Activated naive CD8-positive, alpha-beta T cell (primary cell): ENCODE data around the gene MEIS1.
"Not testable (repeated sequence)": the region's sequence is repeated elsewhere in the genome, so short reads cannot be mapped to it uniquely, and the experiment has no call there.

Experiments used
- H3K27ac Mint-ChIP-seq: one replicate; pipeline ENCODE4 v1.8.0; 2021; ENCODE audit warnings: mixed read lengths
- H3K27me3 Mint-ChIP-seq: one replicate; pipeline ENCODE4 v1.8.0; 2021; ENCODE audit warnings: mixed read lengths
- H3K36me3 Mint-ChIP-seq: one replicate; pipeline ENCODE4 v1.8.0; 2021; ENCODE audit warnings: mixed read lengths
- H3K4me1 Mint-ChIP-seq: one replicate; pipeline ENCODE4 v1.8.0; 2021; ENCODE audit warnings: low read depth, mixed read lengths
- H3K4me3 Mint-ChIP-seq: one replicate; pipeline ENCODE4 v1.8.0; 2021; ENCODE audit warnings: mild to moderate bottlenecking, mixed read lengths
- H3K9me3 Mint-ChIP-seq: one replicate; pipeline ENCODE4 v1.8.0; 2021; ENCODE audit warnings: low read depth, mixed read lengths

Gene MEIS1

DNA sequence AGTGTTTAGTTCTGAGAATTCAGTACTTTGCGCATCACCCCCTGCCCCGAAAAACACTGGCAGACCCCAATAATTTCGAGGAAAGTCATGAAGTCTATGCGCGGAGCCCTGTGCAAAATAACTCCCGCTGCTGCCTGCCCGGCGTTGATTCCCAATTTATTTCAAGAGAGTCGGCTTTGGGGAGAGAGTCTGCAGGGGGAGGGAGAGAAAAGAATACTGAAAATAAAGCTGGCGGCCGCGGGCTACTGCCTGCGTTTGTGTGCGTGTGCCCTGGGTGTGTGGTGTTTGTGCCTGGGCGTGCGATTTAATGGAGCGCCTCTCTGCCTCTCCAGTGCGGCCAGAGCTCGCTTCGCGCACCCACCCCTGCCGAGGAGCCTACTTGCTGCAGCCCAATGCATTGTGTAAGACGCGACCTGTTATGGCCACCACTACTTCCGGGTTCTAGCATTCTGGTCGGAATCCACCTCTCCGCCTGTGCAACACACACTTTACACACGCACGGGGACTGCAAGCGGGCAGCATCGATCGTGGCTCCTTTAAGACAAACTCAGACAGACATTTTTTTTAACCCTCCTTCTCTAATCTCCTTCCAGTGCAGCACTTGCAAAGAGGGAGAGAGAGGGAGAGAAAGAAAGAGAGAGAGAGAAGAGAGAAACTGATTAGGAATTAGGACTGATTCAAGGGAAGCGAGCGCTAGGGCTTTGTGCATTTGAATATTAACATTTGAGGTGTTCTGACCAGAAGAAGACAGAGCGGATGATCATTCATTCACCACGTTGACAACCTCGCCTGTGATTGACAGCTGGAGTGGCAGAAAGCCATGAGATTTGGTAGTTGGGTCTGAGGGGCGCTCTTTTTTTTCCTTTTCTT is at the start of gene MEIS1:
Gene MEIS1 (plus strand): TSS at position 447 of the 870 bp plus-strand sequence. CDS start 732 bp downstream, outside the sequence.
- Mint-ChIP-seq H3K4me1 (peaks cover 44% of the 10 kb centered on the region), H3K27ac (no peak within 1 kb of the TSS), H3K4me3 (peak within 1 kb of the TSS; percentile 82), H3K36me3 (no peaks in the 10 kb centered on the region), H3K27me3 (peaks cover 47% of the 10 kb centered on the region), H3K9me3 (no peaks in the 10 kb centered on the region)

DNA sequence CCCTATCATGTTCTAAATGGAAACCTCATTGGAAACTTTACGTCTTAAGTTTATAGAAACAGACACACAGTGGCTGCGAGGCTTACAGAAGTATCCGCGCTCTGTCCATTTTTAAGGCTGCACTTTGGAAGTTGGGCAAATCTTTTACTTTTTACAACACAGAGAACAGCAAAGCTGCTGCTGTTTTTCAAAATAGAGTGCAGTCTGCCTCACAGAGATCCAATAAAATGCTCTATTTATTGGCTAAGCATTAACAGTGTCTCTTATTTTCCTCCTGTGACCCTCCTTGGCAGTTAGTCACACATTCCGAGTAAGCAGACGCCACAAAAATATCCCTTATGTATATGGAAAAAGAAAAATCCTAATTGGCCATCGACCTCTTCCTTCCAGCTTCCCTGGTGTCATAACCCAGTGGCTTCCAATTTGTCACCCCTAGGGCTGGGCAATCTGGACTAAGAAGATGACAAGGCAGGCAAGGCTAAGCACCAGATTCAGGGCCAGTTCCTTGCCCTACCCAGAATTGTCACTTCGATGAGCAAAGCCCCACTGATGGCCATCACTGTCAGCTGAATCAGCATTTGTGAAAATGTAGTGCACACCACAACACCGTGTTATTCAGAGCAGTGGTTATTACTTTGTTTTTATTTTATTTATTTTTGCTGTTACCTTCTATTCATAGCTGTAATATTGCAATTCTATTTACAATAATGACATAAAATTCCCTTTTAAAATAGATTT is 47.7 kb upstream of the MEIS1 start:
- H3K9me3 Mint-ChIP-seq: no peaks in the 10 kb centered on the region
- no peak overlapping the region for H3K4me3 Mint-ChIP-seq
- no peaks in the 10 kb centered on the region for H3K27me3 Mint-ChIP-seq
- H3K27ac Mint-ChIP-seq: no peak overlapping the region
- H3K36me3 Mint-ChIP-seq: no peaks in the 10 kb centered on the region
- no peaks in the 10 kb centered on the region for H3K4me1 Mint-ChIP-seq

DNA sequence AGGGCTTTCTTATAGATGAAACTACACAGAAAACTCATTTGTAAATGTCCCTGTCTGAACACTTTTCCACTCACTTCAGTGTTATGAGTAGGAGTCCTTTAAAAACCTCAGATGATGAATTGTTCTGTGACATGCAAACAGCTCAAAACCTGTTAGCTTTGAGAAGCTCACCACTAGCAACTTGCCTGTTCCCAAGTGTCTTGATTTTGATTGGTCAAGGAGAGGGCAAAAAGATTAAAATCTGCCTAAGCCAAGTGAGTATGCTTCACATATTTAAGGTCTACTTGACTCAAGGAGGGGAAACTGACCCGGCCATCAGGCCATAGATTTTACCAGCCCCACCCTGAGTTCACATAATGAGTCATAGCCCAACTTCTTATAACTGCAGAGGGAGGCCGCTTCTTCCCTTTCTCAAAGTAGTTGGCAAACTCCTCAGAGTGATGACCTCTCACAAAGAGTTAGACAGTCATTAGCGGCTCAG is 45.2 kb upstream of the MEIS1 start:
- H3K27ac Mint-ChIP-seq: no peak overlapping the region
- H3K9me3 Mint-ChIP-seq: no peaks in the 10 kb centered on the region

DNA sequence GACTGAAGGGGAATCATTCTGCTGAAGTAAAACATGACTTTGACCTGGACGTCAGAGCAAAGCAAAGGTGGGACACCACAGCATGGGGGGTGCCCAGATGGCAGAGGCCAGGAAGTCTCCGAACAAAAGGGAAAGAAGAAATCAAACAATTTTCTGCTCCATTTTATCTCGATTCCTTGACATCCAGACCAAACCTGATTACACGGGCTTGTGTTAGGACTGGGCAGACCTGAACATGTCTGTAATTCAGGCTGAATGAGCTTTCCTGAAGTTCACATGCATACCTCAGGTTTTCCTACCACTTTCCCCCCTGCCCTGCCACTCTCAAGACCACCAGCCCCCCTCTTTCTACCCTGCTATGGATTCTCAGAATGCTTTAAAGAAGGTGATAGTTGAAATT is 44.8 kb upstream of the MEIS1 start:
- Mint-ChIP-seq H3K27ac (no peak overlapping the region), H3K27me3 (no peaks in the 10 kb centered on the region), H3K4me1 (no peaks in the 10 kb centered on the region), H3K4me3 (no peak overlapping the region), H3K9me3 (no peaks in the 10 kb centered on the region), H3K36me3 (no peaks in the 10 kb centered on the region)

More for the DNA sequence above, 45.2 kb upstream of the MEIS1 start:
- Mint-ChIP-seq H3K27me3 (no peaks in the 10 kb centered on the region), H3K36me3 (no peaks in the 10 kb centered on the region), H3K4me3 (no peak overlapping the region), H3K4me1 (no peaks in the 10 kb centered on the region)

DNA sequence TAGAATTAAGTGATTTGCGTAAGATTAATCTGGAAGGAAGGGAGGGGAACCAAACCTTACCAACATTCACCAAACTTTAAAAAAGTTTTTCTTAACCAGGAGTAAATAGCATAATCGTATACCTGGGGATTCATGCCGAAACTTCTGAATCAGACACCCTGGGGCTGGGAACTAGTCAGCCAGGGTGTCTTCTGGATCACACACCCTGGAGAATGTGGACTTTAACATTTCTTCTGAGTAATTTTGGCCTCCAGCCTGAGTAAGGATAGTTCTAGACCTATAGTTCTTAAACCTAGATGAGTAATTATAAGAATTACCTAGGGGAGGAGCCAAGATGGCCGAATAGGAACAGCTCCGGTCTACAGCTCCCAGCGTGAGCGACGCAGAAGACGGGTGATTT is 44.1 kb upstream of the MEIS1 start:
- Mint-ChIP-seq H3K27ac (no peak overlapping the region), H3K4me3 (no peak overlapping the region), H3K27me3 (no peaks in the 10 kb centered on the region), H3K9me3 (no peaks in the 10 kb centered on the region), H3K36me3 (no peaks in the 10 kb centered on the region), H3K4me1 (no peaks in the 10 kb centered on the region)

DNA sequence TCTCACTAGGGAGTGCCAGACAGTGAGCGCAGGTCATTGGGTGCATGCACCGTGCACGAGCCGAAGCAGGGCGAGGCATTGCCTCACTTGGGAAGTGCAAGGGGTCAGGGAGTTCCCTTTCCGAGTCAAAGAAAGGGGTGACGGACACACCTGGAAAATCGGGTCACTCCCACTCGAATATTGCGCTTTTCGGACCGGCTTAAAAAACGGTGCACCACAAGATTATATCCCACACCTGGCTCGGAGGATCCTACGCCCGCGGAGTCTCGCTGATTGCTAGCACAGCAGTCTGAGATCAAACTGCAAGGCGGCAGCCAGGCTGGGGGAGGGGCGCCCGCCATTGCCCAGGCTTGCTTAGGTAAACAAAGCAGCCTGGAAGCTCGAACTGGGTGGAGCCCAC is 43.7 kb upstream of the MEIS1 start:
- not testable (repeated sequence) for H3K27ac Mint-ChIP-seq

DNA sequence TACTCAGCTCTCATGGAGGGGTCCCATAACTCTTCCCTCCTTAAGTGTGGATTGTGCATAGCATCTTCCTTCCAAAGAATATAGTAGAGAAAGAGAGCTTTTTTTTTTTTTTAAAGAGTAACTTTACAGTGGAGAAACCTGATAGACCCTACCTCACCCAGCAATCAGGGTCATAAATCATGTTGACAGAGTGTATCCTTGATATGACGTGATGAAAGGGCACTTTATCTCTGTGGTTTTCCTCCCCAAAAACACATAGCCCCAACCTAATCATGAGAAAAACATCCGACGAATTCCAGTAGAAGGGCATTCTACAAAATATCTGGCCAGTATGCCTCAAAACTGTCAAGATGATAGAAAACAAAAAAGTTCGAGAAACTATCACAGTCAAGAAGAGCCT is 29.5 kb upstream of the MEIS1 start:
- Mint-ChIP-seq H3K36me3 (no peaks in the 10 kb centered on the region), H3K27ac (no peak overlapping the region), H3K27me3 (no peaks in the 10 kb centered on the region), H3K4me3 (no peak overlapping the region), H3K9me3 (peaks cover 5% of the 10 kb centered on the region), H3K4me1 (no peaks in the 10 kb centered on the region)

More for the DNA sequence above, 43.7 kb upstream of the MEIS1 start:
- not testable (repeated sequence) for H3K36me3 Mint-ChIP-seq, H3K9me3 Mint-ChIP-seq, H3K4me1 Mint-ChIP-seq, H3K27me3 Mint-ChIP-seq, H3K4me3 Mint-ChIP-seq

DNA sequence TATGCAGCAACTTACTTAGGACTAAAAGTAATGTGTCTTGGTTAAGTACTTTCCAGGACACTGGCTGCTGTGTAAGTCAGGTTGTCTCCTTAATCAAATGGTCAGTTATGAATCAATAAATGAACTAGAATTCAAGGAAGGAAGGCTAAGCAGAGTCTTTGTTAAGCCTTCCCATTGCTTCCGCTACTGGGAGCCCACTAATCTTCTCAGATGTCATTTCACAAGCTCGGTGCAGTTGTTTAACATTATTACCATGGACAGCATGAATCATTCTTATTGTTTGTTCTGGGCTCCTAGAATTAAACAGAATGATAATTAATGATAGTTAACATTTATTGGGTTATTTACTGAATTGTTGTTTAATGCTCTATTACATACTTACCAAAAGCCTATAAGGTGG is 26.0 kb upstream of the MEIS1 start:
- Mint-ChIP-seq H3K4me1 (no peaks in the 10 kb centered on the region), H3K27me3 (no peaks in the 10 kb centered on the region), H3K9me3 (no peaks in the 10 kb centered on the region), H3K4me3 (no peak overlapping the region), H3K27ac (no peak overlapping the region), H3K36me3 (no peaks in the 10 kb centered on the region)

DNA sequence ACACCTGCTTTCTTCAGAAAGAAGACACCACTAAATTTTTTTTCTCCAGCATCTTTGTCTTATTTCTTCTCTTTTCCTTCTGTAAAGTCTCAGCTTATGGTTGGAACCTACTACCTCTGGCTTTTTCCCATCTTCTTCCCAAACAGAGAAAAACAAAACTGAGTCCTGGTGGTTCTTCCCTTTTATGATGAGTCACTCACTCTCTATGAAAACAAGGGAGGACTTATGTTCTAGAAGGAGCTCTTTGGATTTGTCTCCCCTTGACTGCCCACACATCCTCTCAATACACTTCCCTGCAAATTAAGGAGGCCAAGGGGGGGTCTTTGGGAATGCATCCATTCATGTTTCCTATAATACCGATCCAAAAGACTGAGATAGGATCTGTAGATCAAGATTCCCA is 22.1 kb upstream of the MEIS1 start:
- Mint-ChIP-seq H3K4me3 (no peak overlapping the region), H3K9me3 (no peaks in the 10 kb centered on the region), H3K27me3 (no peaks in the 10 kb centered on the region), H3K4me1 (no peaks in the 10 kb centered on the region), H3K27ac (no peak overlapping the region), H3K36me3 (no peaks in the 10 kb centered on the region)

DNA sequence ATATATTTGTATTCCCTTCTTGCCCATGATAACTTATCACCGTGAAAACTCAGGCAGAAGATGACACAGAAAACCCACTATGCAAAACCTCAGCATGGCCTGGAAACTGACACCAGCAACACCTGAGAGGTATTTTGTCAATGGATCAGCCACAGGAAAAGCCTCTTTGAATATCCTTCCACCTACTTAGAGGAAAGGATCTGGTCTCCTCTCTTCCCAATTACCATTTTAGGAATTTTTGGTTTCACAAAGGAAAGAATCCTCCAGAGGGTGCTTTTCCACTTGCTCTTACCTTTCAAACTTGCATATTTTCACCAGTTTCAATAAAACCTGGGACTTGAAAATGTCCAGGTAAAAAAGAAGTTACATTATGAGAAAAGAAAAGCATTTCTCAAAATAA is 20.0 kb upstream of the MEIS1 start:
- Mint-ChIP-seq H3K4me3 (no peak overlapping the region), H3K27ac (no peak overlapping the region), H3K4me1 (no peaks in the 10 kb centered on the region), H3K36me3 (no peaks in the 10 kb centered on the region), H3K9me3 (no peaks in the 10 kb centered on the region), H3K27me3 (no peaks in the 10 kb centered on the region)

DNA sequence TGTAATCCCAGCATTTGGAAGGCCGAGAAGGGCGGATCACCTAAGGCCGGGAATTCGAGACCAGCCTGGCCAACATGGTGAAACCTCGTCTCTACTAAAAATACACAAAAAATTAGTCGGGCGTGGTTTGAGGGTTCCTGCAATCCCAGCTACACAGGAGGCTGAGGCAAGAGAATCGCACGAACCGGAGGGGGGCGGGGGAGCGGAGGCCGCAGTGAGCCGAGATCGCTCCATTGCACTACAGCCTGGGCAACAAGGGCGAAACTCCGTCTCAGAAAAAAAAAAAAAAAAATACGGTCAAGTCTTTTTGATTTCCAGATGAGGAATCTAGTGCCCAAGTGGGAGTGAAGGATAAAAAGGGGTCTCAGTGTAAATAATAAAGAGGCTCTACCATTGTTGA is 16.5 kb upstream of the MEIS1 start:
- no peaks in the 10 kb centered on the region for H3K27me3 Mint-ChIP-seq
- no peaks in the 10 kb centered on the region for H3K4me1 Mint-ChIP-seq
- H3K27ac Mint-ChIP-seq: no peak overlapping the region
- H3K9me3 Mint-ChIP-seq: no peaks in the 10 kb centered on the region
- H3K36me3 Mint-ChIP-seq: no peaks in the 10 kb centered on the region
- no peak overlapping the region for H3K4me3 Mint-ChIP-seq

DNA sequence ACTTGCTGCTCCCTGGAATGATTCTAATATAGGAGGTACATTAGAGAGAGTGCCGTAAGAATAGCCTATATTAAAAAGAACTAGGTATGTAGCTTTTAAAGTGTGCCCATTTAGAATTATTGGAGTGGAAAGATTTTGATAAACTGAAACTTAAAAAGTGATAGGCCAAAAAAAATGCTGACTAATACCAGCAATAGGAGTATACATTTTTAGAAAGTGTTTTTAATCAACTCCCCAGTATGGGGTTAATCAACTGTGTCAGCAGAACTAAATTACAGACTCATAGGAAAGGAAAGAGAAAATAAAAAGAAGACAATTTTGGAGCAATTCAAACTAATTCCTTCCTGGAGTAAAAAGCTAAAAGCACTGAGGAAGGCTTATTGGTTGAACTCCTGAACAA is 13.3 kb upstream of the MEIS1 start:
- Mint-ChIP-seq H3K4me3 (no peak overlapping the region), H3K9me3 (no peaks in the 10 kb centered on the region), H3K27ac (no peak overlapping the region), H3K4me1 (no peaks in the 10 kb centered on the region), H3K36me3 (no peaks in the 10 kb centered on the region), H3K27me3 (peaks cover 8% of the 10 kb centered on the region)

DNA sequence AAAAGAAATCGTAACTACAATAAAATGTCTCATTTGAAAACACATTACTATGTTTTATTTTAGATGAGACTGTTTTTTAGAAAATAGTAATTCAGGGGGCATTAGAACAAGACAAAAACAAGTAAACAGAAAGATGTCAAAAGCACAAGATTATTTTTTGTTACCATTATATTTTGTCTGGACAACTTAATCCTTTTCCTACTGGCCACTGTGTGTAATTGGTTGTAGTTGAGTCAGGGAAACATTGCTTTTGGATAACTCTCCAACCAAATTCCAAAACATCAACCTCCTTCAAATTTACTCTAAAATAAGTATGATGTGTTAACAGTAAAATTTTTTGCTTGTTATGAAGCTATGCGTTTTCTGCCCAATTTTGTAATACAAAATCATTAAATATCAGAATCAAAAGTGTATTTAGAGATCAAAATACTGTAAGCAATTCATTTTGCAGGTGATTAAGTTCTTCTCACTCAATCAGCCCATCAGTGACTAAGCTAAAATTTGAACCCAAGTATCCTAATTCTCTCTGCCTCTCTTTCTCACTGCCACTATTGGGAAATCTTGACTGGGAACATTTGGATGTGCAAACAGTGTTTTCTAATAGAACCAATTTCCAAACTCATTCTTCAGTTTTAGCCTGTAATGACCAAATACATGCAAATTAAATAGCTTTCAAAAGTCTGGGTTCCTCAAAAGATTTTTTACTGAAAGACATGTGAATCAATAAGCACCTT is 11.4 kb upstream of the MEIS1 start:
- H3K27ac Mint-ChIP-seq: no peak overlapping the region
- H3K27me3 Mint-ChIP-seq: peaks cover 17% of the 10 kb centered on the region
- no peaks in the 10 kb centered on the region for H3K4me1 Mint-ChIP-seq
- no peaks in the 10 kb centered on the region for H3K36me3 Mint-ChIP-seq
- no peak overlapping the region for H3K4me3 Mint-ChIP-seq
- no peaks in the 10 kb centered on the region for H3K9me3 Mint-ChIP-seq

DNA sequence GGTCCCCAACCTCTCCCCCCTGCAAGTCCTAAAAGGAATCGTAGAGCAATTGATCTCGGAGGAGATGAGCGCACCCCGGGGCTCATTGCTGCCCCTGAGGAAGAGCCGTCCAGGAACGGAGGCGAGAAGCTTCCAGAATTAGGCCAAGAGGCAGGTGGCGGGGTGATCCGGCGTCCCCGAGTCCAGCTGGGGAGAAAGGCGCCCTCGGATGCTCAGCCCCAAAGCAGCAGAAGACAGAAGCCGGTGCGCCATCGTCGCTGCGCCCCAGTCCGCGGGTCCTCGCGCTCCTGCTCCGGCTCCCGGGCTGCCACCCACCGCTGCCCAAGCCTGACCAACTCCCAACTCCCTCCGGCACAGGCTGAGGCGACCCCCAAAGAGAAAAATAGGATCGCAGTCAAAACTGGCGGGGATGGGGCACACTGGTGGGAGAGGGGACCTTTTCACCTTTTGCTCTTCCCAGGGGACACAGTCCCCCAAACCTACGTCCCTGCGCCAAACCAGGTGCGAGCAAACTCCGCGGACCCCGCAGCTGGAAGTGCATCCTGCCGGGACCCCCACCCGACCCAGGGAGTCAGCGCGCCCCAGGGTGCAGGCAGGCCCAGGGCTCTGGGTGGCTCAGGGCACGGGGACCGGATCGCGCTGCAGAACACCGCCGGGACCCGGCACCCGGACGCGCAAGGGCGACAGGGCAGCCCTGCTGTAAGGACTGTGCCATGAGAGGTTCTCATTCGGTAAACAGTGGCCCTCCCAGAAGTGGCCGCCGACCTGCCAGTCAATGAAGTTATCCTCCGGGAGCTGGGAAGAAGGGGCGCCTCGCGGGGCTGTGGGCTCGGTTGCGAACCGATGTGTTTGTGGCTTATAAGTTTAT is 8.4 kb upstream of the MEIS1 start:
- Mint-ChIP-seq H3K4me3 (no peak overlapping the region), H3K27ac (no peak overlapping the region), H3K27me3 (peaks cover 29% of the 10 kb centered on the region)

More for the DNA sequence above, 8.4 kb upstream of the MEIS1 start:
- Mint-ChIP-seq H3K36me3 (no peaks in the 10 kb centered on the region), H3K9me3 (no peaks in the 10 kb centered on the region), H3K4me1 (no peaks in the 10 kb centered on the region)
